Muscle layer of duodenum (tissue), 2 donors: ENCODE results near the gene IFNA17.

Source experiments
- H3K27ac ChIP-seq: one replicate; pipeline ENCODE4 v1.7.0; 2013; ENCODE audit warnings: mild to moderate bottlenecking, low read length
- H3K27me3 ChIP-seq: one replicate; pipeline ENCODE4 v1.7.0; 2013; ENCODE audit warnings: low read depth, mild to moderate bottlenecking, control low read depth, low read length
- H3K36me3 ChIP-seq, 2 donors: one replicate each; pipeline ENCODE4 v1.7.0; 2013; ENCODE audit warnings: low read length in 2 of 2, control low read depth in 1 of 2, mild to moderate bottlenecking in 1 of 2; ENCODE audit not compliant: insufficient read depth in 2 of 2, control insufficient read depth in 1 of 2
- H3K4me1 ChIP-seq, 2 donors: one replicate each; pipeline ENCODE4 v1.7.0; 2013; ENCODE audit warnings: low read length in 2 of 2, mild to moderate bottlenecking in 2 of 2, control low read depth in 1 of 2, moderate library complexity in 1 of 2; ENCODE audit not compliant: insufficient read depth in 2 of 2, control insufficient read depth in 1 of 2
- H3K4me3 ChIP-seq, 2 donors: one replicate each; pipeline ENCODE4 v1.7.0; 2013; ENCODE audit warnings: low read length in 2 of 2, low read depth in 1 of 2, mild to moderate bottlenecking in 1 of 2
- H3K9me3 ChIP-seq, 2 donors: one replicate each; pipeline ENCODE4 v1.7.0; 2013; ENCODE audit warnings: low read length in 2 of 2, control low read depth in 1 of 2, mild to moderate bottlenecking in 1 of 2; ENCODE audit not compliant: control insufficient read depth in 1 of 2
- donor health status: healthy.

IFNA17 gene

DNA sequence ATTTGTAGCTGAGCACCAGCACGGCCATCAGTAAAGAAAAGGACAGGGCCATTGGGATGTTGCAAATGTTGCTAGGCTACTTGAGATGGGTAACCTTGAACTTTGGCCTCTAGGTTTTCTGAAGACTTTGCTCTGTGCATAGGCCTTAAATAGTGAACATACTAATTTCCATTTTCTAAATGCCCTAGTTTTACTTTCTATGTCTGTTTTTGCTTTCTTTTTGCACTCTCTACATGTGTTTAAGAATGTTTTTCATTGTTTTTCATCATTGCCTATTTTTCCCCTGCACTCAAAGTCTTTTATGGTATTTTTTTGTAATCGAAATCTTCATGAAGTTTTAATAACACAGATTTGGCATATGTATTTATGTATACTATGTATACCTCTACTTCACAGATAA, at the start of gene IFNA17:
TSS of gene IFNA17 (minus strand) at position 101 of the 400 bp plus-strand sequence. CDS start at position 52, 49 bp downstream.
- Histone ChIP-seq H3K4me3 (no peak within 1 kb of the TSS), H3K27ac (no peak within 1 kb of the TSS), H3K9me3 (no peaks in the 10 kb centered on the region), H3K4me1 (no peaks in the 10 kb centered on the region), H3K27me3 (no peaks in the 10 kb centered on the region), H3K36me3 (no peaks in the 10 kb centered on the region)

DNA sequence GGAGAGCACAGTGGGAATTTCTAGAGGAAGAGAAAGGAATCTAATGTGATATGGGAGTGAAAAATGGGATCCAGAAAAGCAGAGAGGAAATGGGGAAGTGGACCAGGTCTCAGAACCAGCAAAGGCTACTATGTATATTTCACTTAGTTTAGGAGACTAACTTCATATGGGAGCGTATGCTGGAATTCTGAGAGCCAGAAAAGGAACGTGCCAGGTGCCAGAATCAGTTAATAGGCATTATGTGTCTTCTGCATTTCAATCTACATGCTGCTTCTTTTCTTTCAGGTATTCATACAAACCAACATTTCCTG, 40.3 kb upstream of the IFNA17 start:
- Histone ChIP-seq H3K9me3 (peaks cover 0 to 2% of the 10 kb centered on the region in 2 donors), H3K4me3 (no peak overlapping the region), H3K27ac (no peak overlapping the region), H3K4me1 (no peaks in the 10 kb centered on the region), H3K36me3 (no peaks in the 10 kb centered on the region), H3K27me3 (no peaks in the 10 kb centered on the region)

DNA sequence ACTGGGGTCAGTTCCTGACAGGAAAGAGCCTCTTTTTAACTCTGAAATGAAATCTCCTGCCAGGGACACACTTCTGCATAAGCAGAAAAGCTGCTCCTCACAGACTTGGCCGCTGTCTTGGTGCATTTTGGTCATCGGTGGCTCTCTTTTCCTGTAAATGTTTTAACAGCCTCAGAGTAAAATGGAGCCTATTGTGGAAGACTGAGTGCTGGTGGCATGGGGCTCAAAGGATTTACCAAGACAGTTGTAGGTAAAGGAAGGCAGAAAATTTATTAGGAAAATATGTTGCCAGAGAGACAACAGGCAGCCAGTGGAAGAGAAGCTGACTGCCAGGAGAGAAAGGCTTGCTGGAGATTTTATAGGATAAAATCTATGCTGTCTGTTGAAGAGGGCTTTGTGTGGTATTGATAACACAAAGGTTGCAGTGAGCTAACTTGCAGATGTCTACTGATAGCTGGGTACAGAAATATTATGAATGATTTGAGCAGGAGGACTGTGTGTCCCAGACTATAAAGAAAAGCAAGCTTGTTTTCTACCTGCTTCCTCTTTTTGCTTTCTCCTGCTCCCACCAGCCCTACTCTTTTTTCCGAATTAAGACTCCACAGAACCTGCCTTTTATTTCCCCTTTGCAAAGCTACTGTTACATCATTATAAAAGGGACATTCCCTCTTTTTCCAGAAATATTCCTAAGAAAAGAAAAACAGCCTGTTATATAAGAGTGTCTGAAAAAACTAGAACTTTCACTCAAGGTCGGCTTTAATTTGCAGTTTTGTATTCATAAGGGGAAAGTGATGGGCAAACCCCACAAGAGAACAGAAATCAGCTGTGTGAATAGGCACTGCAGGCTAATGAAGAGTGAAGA, 39.7 kb upstream of the IFNA17 start:
- Histone ChIP-seq H3K4me1 (no peaks in the 10 kb centered on the region), H3K36me3 (no peaks in the 10 kb centered on the region), H3K27me3 (no peaks in the 10 kb centered on the region), H3K9me3 (peaks cover 0 to 2% of the 10 kb centered on the region in 2 donors), H3K4me3 (no peak overlapping the region), H3K27ac (no peak overlapping the region)

DNA sequence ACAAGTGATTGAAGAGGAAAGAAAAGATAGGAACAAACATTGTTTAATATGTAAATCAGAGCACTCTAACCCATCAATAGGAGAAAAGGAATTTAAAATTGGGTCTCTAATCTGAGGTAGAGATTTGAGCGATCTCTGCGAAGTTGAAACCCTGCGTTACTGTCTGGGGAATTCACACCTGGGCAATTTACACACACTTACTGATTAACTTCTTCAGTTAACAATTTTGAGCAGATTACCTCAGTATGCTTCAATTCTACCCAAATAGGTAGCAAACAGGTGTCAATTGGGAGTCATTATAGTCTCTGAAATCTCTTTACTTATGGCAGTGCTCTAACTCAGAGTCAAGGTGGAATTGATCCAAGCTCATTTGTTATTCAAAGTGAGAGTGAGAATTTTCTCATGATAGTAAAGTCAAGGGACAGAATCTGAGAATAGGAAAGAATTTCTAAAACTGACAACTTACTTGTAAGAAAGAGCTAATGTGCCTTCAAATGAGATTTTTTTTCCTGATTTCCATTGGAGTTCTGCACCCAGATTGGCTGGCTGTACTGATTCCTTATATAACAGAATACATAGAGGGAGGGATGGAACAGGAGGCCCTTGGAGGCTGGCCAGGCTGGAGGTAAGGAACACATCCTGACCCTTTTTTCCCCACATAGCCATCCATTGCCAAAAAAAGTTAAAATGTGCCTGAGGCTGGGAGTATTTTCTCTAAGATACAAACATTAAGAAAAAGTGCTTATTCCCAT, 38.9 kb upstream of the IFNA17 start:
- H3K27me3 ChIP-seq = no peaks in the 10 kb centered on the region
- H3K36me3 ChIP-seq = no peaks in the 10 kb centered on the region
- H3K27ac ChIP-seq = no peak overlapping the region
- H3K4me3 ChIP-seq = no peak overlapping the region
- H3K9me3 ChIP-seq = peaks cover 0 to 2% of the 10 kb centered on the region in 2 donors
- H3K4me1 ChIP-seq = no peaks in the 10 kb centered on the region

DNA sequence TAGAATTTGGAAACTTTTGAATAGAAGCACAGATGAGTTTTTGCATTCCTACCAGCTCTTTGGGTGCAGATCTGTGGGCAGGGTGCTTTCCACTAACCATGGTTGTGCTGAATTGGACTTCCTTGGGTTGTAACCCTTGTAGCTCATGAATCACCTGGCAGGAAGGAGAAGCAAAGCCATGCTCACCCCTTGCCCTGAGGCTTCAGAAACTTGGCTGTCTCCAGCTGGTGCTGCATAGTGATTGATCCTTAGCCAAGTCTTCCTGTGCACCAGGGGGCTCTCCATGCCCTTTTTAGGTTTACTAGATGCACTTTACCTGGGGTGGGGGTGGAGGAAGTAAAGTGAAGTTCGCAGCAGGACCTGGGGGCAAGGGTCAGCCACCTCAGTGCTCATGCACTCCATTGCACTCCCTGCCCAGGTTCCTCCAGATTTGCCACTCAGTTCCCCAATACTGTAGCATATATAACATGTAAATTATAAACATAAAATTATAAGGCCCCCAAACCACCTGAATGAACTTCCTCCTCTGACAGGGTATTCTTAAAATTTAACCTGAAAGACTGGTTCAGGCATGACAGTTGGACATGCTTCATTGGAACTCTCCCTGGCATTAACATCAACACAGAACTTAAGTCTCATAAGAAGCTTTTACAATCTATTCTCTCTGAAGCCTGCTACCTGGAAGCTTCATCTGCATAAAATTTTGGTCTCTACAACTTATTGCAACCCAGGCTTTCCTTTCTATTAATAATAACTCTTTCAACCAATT, 37.6 kb upstream of the IFNA17 start:
- H3K27ac ChIP-seq = no peak overlapping the region
- H3K36me3 ChIP-seq = no peaks in the 10 kb centered on the region
- H3K4me3 ChIP-seq = no peak overlapping the region
- H3K9me3 ChIP-seq = peaks cover 0 to 2% of the 10 kb centered on the region in 2 donors
- H3K4me1 ChIP-seq = no peaks in the 10 kb centered on the region
- H3K27me3 ChIP-seq = no peaks in the 10 kb centered on the region

DNA sequence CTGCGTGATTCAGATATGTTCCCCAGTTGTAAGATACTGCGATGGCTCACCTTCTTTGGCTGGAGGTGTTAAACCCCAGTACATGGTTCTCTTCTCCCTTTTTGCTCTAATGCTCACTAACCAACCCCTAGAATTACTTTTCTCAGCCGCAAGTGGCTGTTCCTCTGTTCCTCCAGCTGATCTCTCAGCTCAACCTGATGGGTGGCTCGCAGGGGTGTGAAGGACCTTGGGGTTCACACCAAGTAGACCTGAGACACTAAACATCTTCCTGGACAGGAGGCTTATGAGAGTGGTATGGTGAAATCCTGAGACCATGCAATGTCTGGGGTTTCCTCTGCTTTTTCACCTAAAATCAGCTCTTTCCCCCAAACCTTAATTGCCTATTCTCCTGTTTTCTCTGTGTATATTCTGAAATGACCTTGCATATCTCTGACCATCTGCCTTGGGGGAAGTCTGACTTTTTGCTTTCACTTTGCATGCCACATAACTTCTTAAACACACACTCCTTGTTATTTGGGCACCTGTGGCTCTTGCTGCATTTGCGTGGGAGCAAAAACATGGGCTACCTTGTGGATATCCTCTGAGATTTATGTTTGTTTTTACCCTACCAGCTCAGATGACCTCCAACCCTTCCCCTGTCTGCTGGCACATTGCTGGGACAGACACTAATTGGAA, 27.7 kb upstream of the IFNA17 start:
- Histone ChIP-seq H3K36me3 (no peaks in the 10 kb centered on the region), H3K4me1 (peaks cover 0 to 3% of the 10 kb centered on the region in 2 donors), H3K9me3 (no peaks in the 10 kb centered on the region), H3K27ac (no peak overlapping the region), H3K27me3 (no peaks in the 10 kb centered on the region), H3K4me3 (no peak overlapping the region)

DNA sequence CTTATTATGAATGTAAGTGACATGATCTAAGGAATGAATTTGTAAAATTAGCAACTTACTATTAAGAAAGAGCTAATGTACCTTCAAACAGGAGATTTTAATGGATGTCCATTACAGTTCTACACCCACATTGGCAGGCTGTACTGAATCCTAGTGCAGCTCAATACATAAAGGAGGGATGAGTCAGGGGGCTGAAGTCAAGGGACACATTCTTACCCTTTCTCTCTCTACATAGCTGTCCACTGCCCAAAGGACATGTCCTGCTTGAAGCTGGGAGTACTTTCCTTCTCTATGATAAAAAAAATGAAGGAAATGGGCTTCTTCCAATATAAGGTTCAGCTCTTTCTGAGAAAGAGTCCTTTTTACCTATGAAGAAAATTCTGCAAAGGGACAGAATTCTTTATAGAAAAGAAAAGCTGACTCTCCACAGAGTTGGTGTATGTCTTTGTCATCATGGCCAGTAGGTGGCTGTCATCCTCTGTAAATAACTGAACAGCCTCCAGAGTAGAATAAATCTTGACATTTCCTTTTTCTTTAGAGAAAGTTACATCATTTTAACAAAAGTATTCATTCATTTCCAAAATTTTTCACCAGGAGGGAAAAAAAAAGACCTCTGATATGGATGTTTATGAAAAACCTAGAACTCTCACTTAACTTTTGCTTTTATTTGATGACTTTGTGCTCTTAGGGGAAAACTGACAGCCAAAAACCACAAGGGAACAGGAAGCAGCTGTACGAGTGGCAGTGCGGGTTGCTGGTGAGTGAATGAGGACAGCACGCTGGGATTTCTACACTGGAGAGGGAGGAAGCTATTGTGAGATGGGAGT, 24.9 kb upstream of the IFNA17 start:
- no peaks in the 10 kb centered on the region for H3K36me3 ChIP-seq
- no peak overlapping the region for H3K4me3 ChIP-seq
- peaks cover 0 to 3% of the 10 kb centered on the region in 2 donors for H3K4me1 ChIP-seq
- H3K9me3 ChIP-seq = no peaks in the 10 kb centered on the region
- no peaks in the 10 kb centered on the region for H3K27me3 ChIP-seq
- no peak overlapping the region for H3K27ac ChIP-seq

DNA sequence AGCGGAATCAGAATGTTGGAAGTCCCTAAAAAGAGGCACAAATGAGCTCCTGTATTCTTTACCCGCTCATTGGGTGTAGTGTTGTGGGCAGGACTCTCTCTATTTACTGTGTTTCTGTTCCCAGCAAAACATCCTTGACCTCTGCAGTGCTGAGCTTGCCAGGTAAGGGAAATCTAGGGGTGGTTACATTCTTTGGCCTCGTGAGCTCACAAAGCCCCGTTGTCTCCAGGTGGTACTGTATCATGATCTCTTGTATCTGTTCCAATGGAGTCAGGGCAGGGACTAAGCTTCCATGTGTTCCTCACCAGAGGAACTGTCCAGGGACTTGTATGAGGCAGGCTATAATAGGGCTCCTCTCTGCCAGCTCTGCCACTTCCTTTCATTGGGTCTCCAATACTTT, 23.6 kb upstream of the IFNA17 start:
- H3K36me3 ChIP-seq = no peaks in the 10 kb centered on the region
- no peaks in the 10 kb centered on the region for H3K27me3 ChIP-seq
- no peak overlapping the region for H3K27ac ChIP-seq

DNA sequence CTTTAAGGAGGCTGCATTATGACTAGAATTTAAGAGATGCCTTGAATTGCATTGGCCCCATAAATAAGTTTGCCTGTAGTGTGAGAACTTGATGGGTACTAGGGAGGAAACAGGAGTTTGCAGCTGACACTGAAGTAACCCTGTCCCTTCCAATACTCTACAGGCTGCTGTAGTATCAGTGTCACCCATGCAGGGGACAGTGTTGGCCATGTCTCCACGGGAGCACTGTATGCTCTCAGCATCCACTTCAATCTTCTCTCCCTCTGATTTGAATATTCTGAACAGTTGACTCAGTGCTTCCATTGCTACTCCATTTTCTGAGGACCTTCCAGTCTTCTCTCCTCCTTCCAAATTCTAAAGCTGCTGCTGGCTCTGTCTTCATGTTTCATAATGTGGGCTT, 23.2 kb upstream of the IFNA17 start:
- Histone ChIP-seq H3K27ac (no peak overlapping the region), H3K9me3 (no peaks in the 10 kb centered on the region), H3K27me3 (no peaks in the 10 kb centered on the region), H3K4me1 (peaks cover 0 to 3% of the 10 kb centered on the region in 2 donors), H3K4me3 (no peak overlapping the region), H3K36me3 (no peaks in the 10 kb centered on the region)

More for the DNA sequence above, 23.6 kb upstream of the IFNA17 start:
- Histone ChIP-seq H3K4me1 (peaks cover 0 to 3% of the 10 kb centered on the region in 2 donors), H3K4me3 (no peak overlapping the region), H3K9me3 (no peaks in the 10 kb centered on the region)

DNA sequence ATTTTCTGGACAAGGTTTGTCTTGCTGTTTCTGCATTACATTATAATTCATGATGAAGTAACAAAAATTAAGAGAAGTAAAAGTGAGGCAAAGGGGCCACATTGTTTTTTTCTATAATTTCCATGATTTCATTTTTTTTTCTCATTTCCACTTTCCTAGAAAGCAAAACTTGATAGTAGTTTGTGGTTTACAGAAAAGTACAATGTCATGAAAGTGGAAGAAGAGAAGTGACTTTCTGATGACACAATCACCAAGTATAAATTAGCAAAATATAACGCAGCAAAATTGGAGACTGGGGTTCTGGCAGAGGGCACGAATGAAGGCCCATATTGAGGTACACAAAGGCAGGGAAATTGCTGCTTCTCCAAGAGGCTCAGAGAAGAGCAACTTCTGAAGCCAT, 16.8 kb upstream of the IFNA17 start:
- Histone ChIP-seq H3K4me3 (no peak overlapping the region), H3K27me3 (no peaks in the 10 kb centered on the region)

More for the DNA sequence above, 16.8 kb upstream of the IFNA17 start:
- Histone ChIP-seq H3K36me3 (no peaks in the 10 kb centered on the region), H3K27ac (no peak overlapping the region), H3K4me1 (no peaks in the 10 kb centered on the region), H3K9me3 (no peaks in the 10 kb centered on the region)
